ENCODE data around the gene LRIG1.

LRIG1 gene

GRCh38 chr3:66383998-66384745 lies 116.7 kb downstream of the LRIG1 start:
- TF ChIP-seq GLIS3 (CRISPR knock-in tag; IDR thresholded peaks at IDR 0.05) (no peak), ISL1 (CRISPR knock-in tag; IDR thresholded peaks at IDR 0.05) (no peak), ZNF70 (CRISPR knock-in tag; IDR thresholded peaks at IDR 0.05) (no peak), ZFP3 (CRISPR knock-in tag; IDR thresholded peaks at IDR 0.05) (no peak), POU6F1 (CRISPR knock-in tag; IDR thresholded peaks at IDR 0.05; ENCODE audit: borderline replicate concordance, low read depth) (no peak), CSRNP3 (CRISPR knock-in tag; IDR thresholded peaks at IDR 0.05) (no peak), PATZ1 (CRISPR knock-in tag; IDR thresholded peaks at IDR 0.05; ENCODE audit: borderline replicate concordance) (no peak), BACH2 (CRISPR knock-in tag; IDR thresholded peaks at IDR 0.05; ENCODE audit: borderline replicate concordance) (no peak), OSR1 (CRISPR knock-in tag; IDR thresholded peaks at IDR 0.05) (no peak), RARB (CRISPR knock-in tag; IDR thresholded peaks at IDR 0.05) (no peak), SNAI2 (CRISPR knock-in tag; IDR thresholded peaks at IDR 0.05) (no peak), ZC3H10 (CRISPR knock-in tag; IDR thresholded peaks at IDR 0.05) (no peak)
- ATAC-seq: no peak

- ATAC-seq: no peak
- TF ChIP-seq PPARA (CRISPR knock-in tag; IDR thresholded peaks at IDR 0.05; ENCODE audit: borderline replicate concordance) (no peak), GLIS3 (CRISPR knock-in tag; IDR thresholded peaks at IDR 0.05) (no peak), TCF4 (CRISPR knock-in tag; IDR thresholded peaks at IDR 0.05; ENCODE audit: borderline replicate concordance) (no peak), ZNF8 (CRISPR knock-in tag; IDR thresholded peaks at IDR 0.05) (no peak), SNAI2 (CRISPR knock-in tag; IDR thresholded peaks at IDR 0.05) (no peak)
These were observed 117.8 kb downstream of the LRIG1 start for GRCh38 chr3:66383023-66383422.

- ATAC-seq: no peak
- no peak for TF ChIP-seq ZNF565 (CRISPR knock-in tag; conservative IDR thresholded peaks at IDR 0.05; ENCODE audit: low read depth)
- no peak for TF ChIP-seq OSR1 (CRISPR knock-in tag; IDR thresholded peaks at IDR 0.05)
- TF ChIP-seq PATZ1 (CRISPR knock-in tag; IDR thresholded peaks at IDR 0.05; ENCODE audit: borderline replicate concordance): no peak
- no peak for TF ChIP-seq GLIS3 (CRISPR knock-in tag; IDR thresholded peaks at IDR 0.05)
- TF ChIP-seq ZC3H10 (CRISPR knock-in tag; IDR thresholded peaks at IDR 0.05): no peak
- no peak for TF ChIP-seq TCF4 (CRISPR knock-in tag; IDR thresholded peaks at IDR 0.05; ENCODE audit: borderline replicate concordance)
- TF ChIP-seq ISL1 (CRISPR knock-in tag; IDR thresholded peaks at IDR 0.05): no peak
- TF ChIP-seq ZNF70 (CRISPR knock-in tag; IDR thresholded peaks at IDR 0.05): no peak
- TF ChIP-seq ZFP3 (CRISPR knock-in tag; IDR thresholded peaks at IDR 0.05): no peak
- TF ChIP-seq RARB (CRISPR knock-in tag; IDR thresholded peaks at IDR 0.05): no peak
- TF ChIP-seq ARNTL (CRISPR knock-in tag; IDR thresholded peaks at IDR 0.05; ENCODE audit: borderline replicate concordance, low read depth): no peak
- TF ChIP-seq CSDC2 (CRISPR knock-in tag; IDR thresholded peaks at IDR 0.05): no peak
These were observed 118.7 kb downstream of the LRIG1 start for GRCh38 chr3:66382142-66382541.

GRCh38 chr3:66381626-66382025 lies 119.2 kb downstream of the LRIG1 start:
- ATAC-seq: no peak
- no peak for TF ChIP-seq ESRRG (CRISPR knock-in tag; IDR thresholded peaks at IDR 0.05)
- no peak for TF ChIP-seq ZC3H10 (CRISPR knock-in tag; IDR thresholded peaks at IDR 0.05)
- TF ChIP-seq CSRNP3 (CRISPR knock-in tag; IDR thresholded peaks at IDR 0.05): no peak
- TF ChIP-seq ZNF565 (CRISPR knock-in tag; conservative IDR thresholded peaks at IDR 0.05; ENCODE audit: low read depth): no peak
- TF ChIP-seq ARNTL (CRISPR knock-in tag; IDR thresholded peaks at IDR 0.05; ENCODE audit: borderline replicate concordance, low read depth): no peak
- TF ChIP-seq TOX (CRISPR knock-in tag; IDR thresholded peaks at IDR 0.05; ENCODE audit: borderline replicate concordance): no peak
- no peak for TF ChIP-seq RARB (CRISPR knock-in tag; IDR thresholded peaks at IDR 0.05)
- TF ChIP-seq BACH2 (CRISPR knock-in tag; IDR thresholded peaks at IDR 0.05; ENCODE audit: borderline replicate concordance): no peak
- no peak for TF ChIP-seq ZNF70 (CRISPR knock-in tag; IDR thresholded peaks at IDR 0.05)
- no peak for TF ChIP-seq OSR1 (CRISPR knock-in tag; IDR thresholded peaks at IDR 0.05)
- no peak for TF ChIP-seq ZNF8 (CRISPR knock-in tag; IDR thresholded peaks at IDR 0.05)
- TF ChIP-seq ZFP3 (CRISPR knock-in tag; IDR thresholded peaks at IDR 0.05): no peak
- TF ChIP-seq TSHZ2 (CRISPR knock-in tag; IDR thresholded peaks at IDR 0.05): no peak
